HCT116 (cell line): ENCODE results near the gene ZFR2. TPM values are rescaled to one million over a fixed set of nuclear protein-coding genes. Genes with fewer than 3 reads are reported as not detected.

Source experiments
- ATAC-seq: fragments of 200-7000 bp; cut with Tn5 transposase; 2 replicates; pipeline ENCODE4 v1.9.1; 2020; ENCODE audit warnings: mild to moderate bottlenecking, moderate library complexity
- BruUV-seq: library from RNA; stranded (reverse); fragments of 400-500 nt; replicated peaks from 2 replicates; lab custom pipeline; 2021; lab: Mats Ljungman, UMichigan
- CTCF ChIA-PET: fragments of 300-600 bp; sonication (Branson Sonifier 250); formaldehyde crosslinking; loops from one replicate; lab custom pipeline; 2021; ENCODE audit warnings: antibody characterized with exemption; lab: Charles Lee
- POLR2A ChIA-PET: fragments of 300-600, 350-600 bp; sonication (Branson Sonifier 250); formaldehyde crosslinking; loops from one replicate; lab custom pipeline; 2021; ENCODE audit warnings: antibody characterized with exemption; lab: Charles Lee
- RAD21 ChIA-PET, 2 experiments: fragments of 300-600 bp; sonication (Branson Sonifier 250); formaldehyde crosslinking; loops; one replicate each; lab custom pipeline; 2023; ENCODE audit warnings: low total read pairs in 2 of 2; ENCODE audit not compliant: uncharacterized antibody in 2 of 2, unreplicated experiment in 2 of 2, low non-redundant PET in 1 of 2; lab: Charles Lee
- DNase-seq: peaks from one replicate; pipeline ENCODE4 v3.0.0-alpha.2; 2010; ENCODE audit warnings: low read depth, low spot score
- H2AFZ ChIP-seq: fragments of 200-600 bp; shearing (Covaris generic), sonication (generic); 2 replicates; pipeline ENCODE4 v1.6.1; 2017; ENCODE audit warnings: low read depth, mixed run types, mixed read lengths, antibody characterized with exemption, low read length; ENCODE audit not compliant: poor library complexity, severe bottlenecking
- H3K27ac ChIP-seq: 2 replicates; pipeline ENCODE4 v1.5.1; 2012; ENCODE audit warnings: low read depth, low read length
- H3K27me3 ChIP-seq: fragments of 200-600 bp; sonication (generic); 2 replicates; pipeline ENCODE4 v1.6.1; 2016; ENCODE audit warnings: mixed run types, low read length, mixed read lengths; ENCODE audit not compliant: insufficient read depth
- H3K36me3 ChIP-seq, 2 experiments: fragments of 200-500 bp in 1 of 2; fragments of 200-600 bp in 1 of 2; sonication (Bioruptor generic) in 1 of 2; sonication (generic) in 1 of 2; 2 replicates each; pipeline versions ENCODE4 v1.5.1 to v1.6.1; 2014 to 2016; ENCODE audit warnings: low read length in 2 of 2, inconsistent platforms in 1 of 2, mixed read lengths in 1 of 2, mixed run types in 1 of 2; ENCODE audit not compliant: insufficient read depth in 2 of 2, control insufficient read depth in 1 of 2
- H3K4me1 ChIP-seq, 2 experiments: fragments of 200-600 bp in 1 of 2; sonication (generic) in 1 of 2; 2 replicates each; pipeline versions ENCODE4 v1.5.1 to v1.6.1; 2012 to 2017; ENCODE audit warnings: low read length in 2 of 2, inconsistent platforms in 1 of 2, mild to moderate bottlenecking in 1 of 2, mixed read lengths in 1 of 2, mixed run types in 1 of 2, moderate library complexity in 1 of 2; ENCODE audit not compliant: insufficient read depth in 2 of 2, control insufficient read depth in 1 of 2
- H3K4me2 ChIP-seq: fragments of 200-600 bp; sonication (generic); 2 replicates; pipeline ENCODE4 v1.6.1; 2017; ENCODE audit warnings: mixed run types, low read length, mixed read lengths
- H3K4me3 ChIP-seq, 2 experiments: fragments of 200-600 bp in 1 of 2; sonication (generic) in 1 of 2; replicated peaks in 1 of 2; 2 replicates each; pipeline ENCODE4 v1.5.1; 2011 to 2016; ENCODE audit warnings: low read length in 2 of 2, control low read depth in 1 of 2, low read depth in 1 of 2, mild to moderate bottlenecking in 1 of 2, mixed read lengths in 1 of 2, mixed run types in 1 of 2
- H3K79me2 ChIP-seq: fragments of 200-600 bp; sonication (generic); 2 replicates; pipeline ENCODE4 v1.6.1; 2017; ENCODE audit warnings: mild to moderate bottlenecking, mixed run types, low read length, moderate library complexity, mixed read lengths; ENCODE audit not compliant: insufficient read depth
- H3K9ac ChIP-seq: fragments of 200-600 bp; sonication (generic); 2 replicates; pipeline ENCODE4 v1.6.1; 2016; ENCODE audit warnings: low read length, mixed read lengths
- H3K9me2 ChIP-seq: fragments of 200-600 bp; sonication (generic), shearing (Covaris generic); 2 replicates; pipeline ENCODE4 v1.6.1; 2017; ENCODE audit warnings: mixed run types, mild to moderate bottlenecking, moderate library complexity; ENCODE audit not compliant: insufficient read depth
- H3K9me3 ChIP-seq, 2 experiments: fragments of 200-500 bp in 1 of 2; fragments of 200-600 bp in 1 of 2; sonication (Bioruptor generic) in 1 of 2; sonication (generic) in 1 of 2; 2 replicates each; pipeline ENCODE4 v1.6.1; 2014 to 2017; ENCODE audit warnings: low read length in 2 of 2, mixed read lengths in 2 of 2, inconsistent platforms in 1 of 2, low read depth in 1 of 2, mild to moderate bottlenecking in 1 of 2, mixed run types in 1 of 2, moderate library complexity in 1 of 2; ENCODE audit not compliant: control insufficient read depth in 1 of 2, insufficient read depth in 1 of 2
- H4K20me1 ChIP-seq: fragments of 200-600 bp; sonication (generic), shearing (Covaris generic); 2 replicates; pipeline ENCODE4 v1.6.1; 2017; ENCODE audit warnings: mixed run types, mild to moderate bottlenecking, moderate library complexity; ENCODE audit not compliant: insufficient read depth
- ELF1 ChIP-seq: IDR thresholded peaks from 2 replicates; pipeline ENCODE4 v1.6.1; 2012; ENCODE audit warnings: low read depth, borderline replicate concordance
- EZH2 ChIP-seq: fragments of 200-600 bp; sonication (generic); IDR thresholded peaks from 2 replicates; pipeline ENCODE4 v1.6.1; 2017; ENCODE audit warnings: antibody characterized with exemption, mixed run types
- EZH2phosphoT487 ChIP-seq: fragments of 200-600 bp; IDR thresholded peaks from 2 replicates; pipeline ENCODE4 v1.6.1; 2018; ENCODE audit warnings: antibody characterized with exemption, borderline replicate concordance
- POLR2AphosphoS5 ChIP-seq: IDR thresholded peaks from 2 replicates; pipeline ENCODE4 v1.6.1; 2011; ENCODE audit warnings: mild to moderate bottlenecking, low read depth, low read length, moderate library complexity
- SP1 ChIP-seq: IDR thresholded peaks from 2 replicates; pipeline ENCODE4 v1.6.1; 2012; ENCODE audit warnings: low read depth
- SRF ChIP-seq: IDR thresholded peaks from 2 replicates; pipeline ENCODE4 v1.6.1; 2012; ENCODE audit warnings: low read depth
- intact Hi-C: fragments of 100-400 bp; cut with micrococcal nuclease; formaldehyde crosslinking; loops from 2 replicates; pipeline ENCODE4 v1.10.0; 2022
- total RNA-seq: library from RNA; stranded (reverse); gene quantifications from one replicate; pipeline ENCODE4 v1.2.1, GENCODE V29; 2021; ENCODE audit not compliant: unreplicated experiment
- TF ChIP-seq, protein P1 (sequence below): IDR thresholded peaks from 2 replicates; pipeline ENCODE4 v1.6.1; 2012; ENCODE audit warnings: low read depth
- TF ChIP-seq, protein P2 (sequence below): IDR thresholded peaks from 2 replicates; pipeline ENCODE4 v1.6.1; 2012
- TF ChIP-seq, protein P3 (sequence below): IDR thresholded peaks from 2 replicates; pipeline ENCODE4 v1.6.1; 2012
- TF ChIP-seq, protein P4 (sequence below), 3 experiments: fragments of 200-600 bp in 1 of 3; sonication (generic) in 1 of 3; IDR thresholded peaks in 2 of 3; conservative IDR thresholded peaks in 1 of 3; 2 replicates each; pipeline ENCODE4 v1.5.1; 2012 to 2017; ENCODE audit warnings: low read depth in 2 of 3, low read length in 2 of 3, antibody characterized with exemption in 1 of 3, borderline replicate concordance in 1 of 3, control low read depth in 1 of 3, mild to moderate bottlenecking in 1 of 3, mixed read lengths in 1 of 3, mixed run types in 1 of 3, moderate library complexity in 1 of 3; ENCODE audit not compliant: insufficient read depth in 1 of 3

ZFR2 gene
- total RNA-seq, 1 experiment from 2014 or later = 0.34 TPM

DNA sequence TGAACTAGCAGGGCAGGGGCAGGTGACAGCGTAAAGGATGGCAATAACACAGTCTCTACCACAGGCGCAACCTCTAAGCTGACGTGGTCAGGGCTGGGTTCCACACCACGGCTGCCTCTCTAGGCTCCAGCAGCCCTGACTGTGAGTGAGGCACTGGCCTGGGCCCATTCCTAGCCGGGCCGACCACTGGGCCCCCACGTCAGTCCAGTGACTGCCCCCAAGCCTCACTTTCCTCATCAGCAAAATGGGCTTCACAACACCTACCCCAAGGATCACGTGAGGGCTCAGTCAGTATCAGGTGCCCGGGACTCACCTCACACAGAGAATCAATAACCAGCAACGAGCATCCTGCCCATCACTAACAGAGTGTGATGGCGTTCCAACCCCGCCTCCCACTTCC lies 5.2 kb downstream of the ZFR2 start:
- no peak overlapping the region for H3K4me3 ChIP-seq
- H3K27me3 ChIP-seq = peaks cover 3% of the 10 kb centered on the region; the same call in 1 of the 2 replicates
- no peak overlapping the region for H3K4me2 ChIP-seq
- H3K79me2 ChIP-seq = no peaks in the 10 kb centered on the region
- intact Hi-C loops = no loop called here
- ChIA-PET CTCF (interaction anchor here (0.9 to 1.1 kb wide), 2 partner anchors 11 to 14 kb away, joined by 3 to 6 read pairs; no protein-coding TSS in a partner anchor), POLR2A (no interaction called here), RAD21 (no interaction called here)
- no peaks in the 10 kb centered on the region for H3K36me3 ChIP-seq
- no peaks in the 10 kb centered on the region for H3K9me2 ChIP-seq
- no peak overlapping the region for H3K9ac ChIP-seq
- no peak overlapping the region for H2AFZ ChIP-seq
- BruUV-seq = no TSS peak
- DNase-seq (no peak), ATAC-seq (no peak)
- no peak for TF ChIP-seq POLR2AphosphoS5
- no peak for TF ChIP-seq SP1
- TF ChIP-seq, protein P1, sequence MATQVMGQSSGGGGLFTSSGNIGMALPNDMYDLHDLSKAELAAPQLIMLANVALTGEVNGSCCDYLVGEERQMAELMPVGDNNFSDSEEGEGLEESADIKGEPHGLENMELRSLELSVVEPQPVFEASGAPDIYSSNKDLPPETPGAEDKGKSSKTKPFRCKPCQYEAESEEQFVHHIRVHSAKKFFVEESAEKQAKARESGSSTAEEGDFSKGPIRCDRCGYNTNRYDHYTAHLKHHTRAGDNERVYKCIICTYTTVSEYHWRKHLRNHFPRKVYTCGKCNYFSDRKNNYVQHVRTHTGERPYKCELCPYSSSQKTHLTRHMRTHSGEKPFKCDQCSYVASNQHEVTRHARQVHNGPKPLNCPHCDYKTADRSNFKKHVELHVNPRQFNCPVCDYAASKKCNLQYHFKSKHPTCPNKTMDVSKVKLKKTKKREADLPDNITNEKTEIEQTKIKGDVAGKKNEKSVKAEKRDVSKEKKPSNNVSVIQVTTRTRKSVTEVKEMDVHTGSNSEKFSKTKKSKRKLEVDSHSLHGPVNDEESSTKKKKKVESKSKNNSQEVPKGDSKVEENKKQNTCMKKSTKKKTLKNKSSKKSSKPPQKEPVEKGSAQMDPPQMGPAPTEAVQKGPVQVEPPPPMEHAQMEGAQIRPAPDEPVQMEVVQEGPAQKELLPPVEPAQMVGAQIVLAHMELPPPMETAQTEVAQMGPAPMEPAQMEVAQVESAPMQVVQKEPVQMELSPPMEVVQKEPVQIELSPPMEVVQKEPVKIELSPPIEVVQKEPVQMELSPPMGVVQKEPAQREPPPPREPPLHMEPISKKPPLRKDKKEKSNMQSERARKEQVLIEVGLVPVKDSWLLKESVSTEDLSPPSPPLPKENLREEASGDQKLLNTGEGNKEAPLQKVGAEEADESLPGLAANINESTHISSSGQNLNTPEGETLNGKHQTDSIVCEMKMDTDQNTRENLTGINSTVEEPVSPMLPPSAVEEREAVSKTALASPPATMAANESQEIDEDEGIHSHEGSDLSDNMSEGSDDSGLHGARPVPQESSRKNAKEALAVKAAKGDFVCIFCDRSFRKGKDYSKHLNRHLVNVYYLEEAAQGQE = no peak
- TF ChIP-seq EZH2 = no peak
- TF ChIP-seq ELF1 = no peak
- TF ChIP-seq, protein P2, sequence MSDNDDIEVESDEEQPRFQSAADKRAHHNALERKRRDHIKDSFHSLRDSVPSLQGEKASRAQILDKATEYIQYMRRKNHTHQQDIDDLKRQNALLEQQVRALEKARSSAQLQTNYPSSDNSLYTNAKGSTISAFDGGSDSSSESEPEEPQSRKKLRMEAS = no peak
- TF ChIP-seq, protein P3, sequence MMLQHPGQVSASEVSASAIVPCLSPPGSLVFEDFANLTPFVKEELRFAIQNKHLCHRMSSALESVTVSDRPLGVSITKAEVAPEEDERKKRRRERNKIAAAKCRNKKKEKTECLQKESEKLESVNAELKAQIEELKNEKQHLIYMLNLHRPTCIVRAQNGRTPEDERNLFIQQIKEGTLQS = no peak
- TF ChIP-seq SRF = no peak
- TF ChIP-seq, protein P4, sequence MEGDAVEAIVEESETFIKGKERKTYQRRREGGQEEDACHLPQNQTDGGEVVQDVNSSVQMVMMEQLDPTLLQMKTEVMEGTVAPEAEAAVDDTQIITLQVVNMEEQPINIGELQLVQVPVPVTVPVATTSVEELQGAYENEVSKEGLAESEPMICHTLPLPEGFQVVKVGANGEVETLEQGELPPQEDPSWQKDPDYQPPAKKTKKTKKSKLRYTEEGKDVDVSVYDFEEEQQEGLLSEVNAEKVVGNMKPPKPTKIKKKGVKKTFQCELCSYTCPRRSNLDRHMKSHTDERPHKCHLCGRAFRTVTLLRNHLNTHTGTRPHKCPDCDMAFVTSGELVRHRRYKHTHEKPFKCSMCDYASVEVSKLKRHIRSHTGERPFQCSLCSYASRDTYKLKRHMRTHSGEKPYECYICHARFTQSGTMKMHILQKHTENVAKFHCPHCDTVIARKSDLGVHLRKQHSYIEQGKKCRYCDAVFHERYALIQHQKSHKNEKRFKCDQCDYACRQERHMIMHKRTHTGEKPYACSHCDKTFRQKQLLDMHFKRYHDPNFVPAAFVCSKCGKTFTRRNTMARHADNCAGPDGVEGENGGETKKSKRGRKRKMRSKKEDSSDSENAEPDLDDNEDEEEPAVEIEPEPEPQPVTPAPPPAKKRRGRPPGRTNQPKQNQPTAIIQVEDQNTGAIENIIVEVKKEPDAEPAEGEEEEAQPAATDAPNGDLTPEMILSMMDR (IDR thresholded peaks at IDR 0.05 in 2 of 3, conservative IDR thresholded peaks at IDR 0.05 in 1 of 3; ENCODE audit: borderline replicate concordance in 1 of 3, insufficient read depth in 1 of 3, low read depth in 2 of 3, low read length in 2 of 3) = no peak
- no peak for TF ChIP-seq EZH2phosphoT487
- H4K20me1 ChIP-seq = no peaks in the 10 kb centered on the region
- H3K9me3 ChIP-seq = no peaks in the 10 kb centered on the region
- H3K4me1 ChIP-seq = no peaks in the 10 kb centered on the region
- no peak overlapping the region for H3K27ac ChIP-seq
